HS-5 (cell line): ENCODE measurements around the gene SUPT4H1.

Experiments
- DNase-seq: peaks from one replicate; pipeline ENCODE4 v3.0.0-alpha.2; 2012; ENCODE audit warnings: low read depth

The SUPT4H1 gene

GRCh38 chr17:58329035-58329809 is 22.8 kb downstream of the SUPT4H1 start:
- no peak for DNase-seq

GRCh38 chr17:58328195-58329034 is 23.6 kb downstream of the SUPT4H1 start, which contains the start of gene TSPOAP1:
Gene TSPOAP1, minus strand, starts transcription at chr17:58328795. Its CDS starts 875 bp downstream, at chr17:58327920.
- no peak for DNase-seq

GRCh38 chr17:58327363-58328194 is 24.4 kb downstream of the SUPT4H1 start:
- no peak for DNase-seq

- no peak for DNase-seq
Measured at GRCh38 chr17:58326609-58327362, 25.2 kb downstream of the SUPT4H1 start.

- DNase-seq: no peak
Measured at GRCh38 chr17:58325976-58326468, 26.0 kb downstream of the SUPT4H1 start.

GRCh38 chr17:58325289-58325726 is 26.7 kb downstream of the SUPT4H1 start:
- no peak for DNase-seq

- no peak for DNase-seq
Measured at GRCh38 chr17:58324409-58325288, 27.4 kb downstream of the SUPT4H1 start.

- no peak for DNase-seq
Measured at GRCh38 chr17:58324056-58324408, 28.0 kb downstream of the SUPT4H1 start.

- no peak for DNase-seq
Measured at GRCh38 chr17:58323366-58324055, 28.5 kb downstream of the SUPT4H1 start.

GRCh38 chr17:58322581-58323185 is 29.3 kb downstream of the SUPT4H1 start:
- DNase-seq: no peak

GRCh38 chr17:58321571-58322525 is 30.2 kb downstream of the SUPT4H1 start:
- DNase-seq: no peak

- DNase-seq: no peak
Measured at GRCh38 chr17:58320570-58321323, 31.3 kb downstream of the SUPT4H1 start.

- no peak for DNase-seq
Measured at GRCh38 chr17:58320163-58320558, 31.8 kb downstream of the SUPT4H1 start.

GRCh38 chr17:58319173-58320162 is 32.5 kb downstream of the SUPT4H1 start:
- DNase-seq: no peak

GRCh38 chr17:58318627-58319172 is 33.3 kb downstream of the SUPT4H1 start:
- DNase-seq: no peak

GRCh38 chr17:58318065-58318481 is 33.9 kb downstream of the SUPT4H1 start:
- no peak for DNase-seq
